GM18907 (cell line): Measurements from ENCODE around the gene SLC2A4RG.

ENCODE experiments used
- ATAC-seq: cut with Tn5 transposase; IDR thresholded peaks from one replicate; pipeline ENCODE4 v1.9.1; 2021; ENCODE audit warnings: mild to moderate bottlenecking, moderate library complexity; ENCODE audit not compliant: unreplicated experiment

SLC2A4RG gene, protein sequence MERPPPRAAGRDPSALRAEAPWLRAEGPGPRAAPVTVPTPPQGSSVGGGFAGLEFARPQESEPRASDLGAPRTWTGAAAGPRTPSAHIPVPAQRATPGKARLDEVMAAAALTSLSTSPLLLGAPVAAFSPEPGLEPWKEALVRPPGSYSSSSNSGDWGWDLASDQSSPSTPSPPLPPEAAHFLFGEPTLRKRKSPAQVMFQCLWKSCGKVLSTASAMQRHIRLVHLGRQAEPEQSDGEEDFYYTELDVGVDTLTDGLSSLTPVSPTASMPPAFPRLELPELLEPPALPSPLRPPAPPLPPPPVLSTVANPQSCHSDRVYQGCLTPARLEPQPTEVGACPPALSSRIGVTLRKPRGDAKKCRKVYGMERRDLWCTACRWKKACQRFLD

DNA sequence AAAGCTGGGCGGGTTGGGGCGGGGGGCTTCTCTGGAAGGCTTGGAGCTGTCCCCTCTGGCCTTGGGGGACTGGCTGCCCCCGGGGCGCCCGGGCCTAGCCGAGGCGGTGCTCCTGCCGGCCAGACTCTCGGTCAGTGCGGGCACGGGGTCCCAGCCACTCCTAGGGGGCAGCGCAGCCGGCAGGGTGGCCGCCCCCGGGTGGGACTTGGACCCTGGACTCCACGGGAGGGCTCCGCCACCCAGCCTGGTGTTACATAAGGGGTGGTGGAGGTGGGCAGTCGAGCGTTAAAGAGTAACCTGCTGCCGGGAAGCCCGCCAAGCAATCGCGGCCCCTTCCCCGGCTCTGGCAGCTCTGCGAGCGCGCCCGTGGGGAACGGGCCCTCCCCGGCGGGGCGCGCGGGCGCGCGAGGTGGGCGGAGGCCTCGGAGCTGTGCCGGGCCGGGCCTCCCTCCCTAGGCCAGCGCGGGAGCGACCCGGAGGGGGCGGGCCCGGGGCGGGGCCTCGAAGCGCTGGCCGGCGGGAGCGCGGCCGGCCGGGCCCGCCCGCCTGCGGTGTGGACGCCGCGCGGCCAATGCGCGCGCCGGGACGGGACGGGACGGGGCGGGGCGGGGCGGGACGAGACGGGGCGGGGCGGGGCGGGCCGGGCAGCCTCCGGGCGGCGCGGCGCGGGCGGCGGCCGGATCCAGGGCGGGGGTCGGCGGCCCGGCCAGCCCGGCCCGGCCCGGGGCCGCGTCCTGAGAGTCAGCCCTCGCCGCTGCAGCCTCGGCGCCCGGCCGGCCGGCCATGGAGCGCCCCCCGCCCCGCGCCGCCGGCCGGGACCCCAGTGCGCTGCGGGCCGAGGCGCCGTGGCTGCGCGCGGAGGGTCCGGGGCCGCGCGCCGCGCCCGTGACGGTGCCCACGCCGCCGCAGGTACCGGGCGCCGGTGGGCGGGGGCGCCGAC lies at the start of gene SLC2A4RG:
Gene SLC2A4RG (plus strand): TSS at position 647 of the 940 bp plus-strand sequence. CDS start 137 bp downstream, at position 784.
- no peak for ATAC-seq

DNA sequence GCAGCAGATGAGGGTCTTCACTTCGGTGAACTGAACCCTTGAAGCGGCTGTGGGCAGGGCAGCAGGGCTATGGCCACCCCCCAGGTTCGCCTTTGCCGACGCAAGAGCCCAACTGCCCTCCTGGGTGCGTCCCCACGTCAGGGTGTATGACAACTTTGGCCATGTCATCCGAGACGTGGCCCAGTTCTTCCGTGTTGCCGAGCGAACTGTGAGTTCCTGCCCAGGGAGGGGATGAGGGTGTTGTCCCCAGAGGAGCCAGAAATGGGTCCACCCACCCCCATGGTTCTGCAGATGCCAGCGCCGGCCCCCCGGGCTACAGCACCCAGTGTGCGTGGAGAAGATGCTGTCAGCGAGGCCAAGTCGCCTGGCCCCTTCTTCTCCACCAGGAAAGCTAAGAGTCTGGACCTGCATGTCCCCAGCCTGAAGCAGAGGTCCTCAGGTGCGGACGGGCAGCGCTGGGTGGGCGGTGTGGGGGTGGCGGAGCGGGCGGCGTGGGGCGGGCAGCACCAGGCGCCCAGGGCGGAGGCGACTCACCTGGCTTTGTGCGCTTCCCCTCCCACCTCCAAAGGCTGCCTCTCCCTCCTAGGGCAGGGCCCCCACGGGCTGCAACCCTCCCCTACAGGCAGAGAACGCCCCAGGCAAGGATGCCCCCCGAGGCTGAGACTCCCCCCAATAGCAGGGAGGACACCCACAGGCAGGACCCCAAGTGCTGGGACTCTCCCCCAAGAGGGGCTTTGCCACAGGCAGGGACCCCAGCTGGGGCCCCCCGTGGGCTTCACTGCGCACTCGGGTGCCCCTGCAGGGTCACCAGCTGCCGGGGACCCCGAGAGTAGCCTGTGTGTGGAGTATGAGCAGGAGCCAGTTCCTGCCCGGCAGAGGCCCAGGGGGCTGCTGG lies 49.3 kb upstream of the SLC2A4RG start:
- ATAC-seq: no peak

- no peak for ATAC-seq
Observed at GRCh38 chr20:63690898-63691710, 48.5 kb upstream of the SLC2A4RG start.

DNA sequence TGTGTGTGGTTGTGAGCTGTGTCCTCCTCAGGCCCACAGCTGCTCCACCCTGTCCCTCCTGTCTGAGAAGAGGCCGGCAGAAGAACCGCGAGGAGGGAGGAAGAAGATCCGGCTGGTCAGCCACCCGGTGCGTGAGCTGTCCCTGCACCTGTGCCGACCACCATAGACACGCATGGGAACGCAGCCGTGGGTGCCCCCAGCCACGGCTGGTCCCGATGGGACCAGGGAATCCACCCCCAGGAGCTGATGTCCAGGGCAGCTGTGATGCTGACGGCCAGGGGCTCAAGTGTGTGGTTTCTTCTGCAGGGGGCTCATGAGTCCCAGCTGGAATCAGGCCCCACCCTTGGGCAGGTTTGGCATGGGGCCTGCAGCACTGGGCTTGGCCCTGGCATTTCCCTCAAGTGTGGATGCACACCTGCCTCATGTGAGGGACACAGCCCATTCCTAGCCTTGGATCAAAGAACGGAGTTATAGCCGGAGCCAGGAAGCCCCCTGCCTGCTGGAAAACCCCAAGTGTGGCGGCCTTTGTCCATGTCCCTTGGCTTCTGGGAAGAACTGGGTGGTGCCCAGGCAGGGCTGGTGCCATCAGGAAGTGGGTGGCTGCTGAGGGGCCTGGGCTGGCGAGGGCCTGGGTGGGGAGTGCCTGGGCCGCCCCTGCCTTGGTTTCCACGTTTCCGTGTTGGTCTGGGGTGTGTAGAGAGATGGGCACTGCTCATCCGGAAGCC lies 47.7 kb upstream of the SLC2A4RG start:
- ATAC-seq: no peak

DNA sequence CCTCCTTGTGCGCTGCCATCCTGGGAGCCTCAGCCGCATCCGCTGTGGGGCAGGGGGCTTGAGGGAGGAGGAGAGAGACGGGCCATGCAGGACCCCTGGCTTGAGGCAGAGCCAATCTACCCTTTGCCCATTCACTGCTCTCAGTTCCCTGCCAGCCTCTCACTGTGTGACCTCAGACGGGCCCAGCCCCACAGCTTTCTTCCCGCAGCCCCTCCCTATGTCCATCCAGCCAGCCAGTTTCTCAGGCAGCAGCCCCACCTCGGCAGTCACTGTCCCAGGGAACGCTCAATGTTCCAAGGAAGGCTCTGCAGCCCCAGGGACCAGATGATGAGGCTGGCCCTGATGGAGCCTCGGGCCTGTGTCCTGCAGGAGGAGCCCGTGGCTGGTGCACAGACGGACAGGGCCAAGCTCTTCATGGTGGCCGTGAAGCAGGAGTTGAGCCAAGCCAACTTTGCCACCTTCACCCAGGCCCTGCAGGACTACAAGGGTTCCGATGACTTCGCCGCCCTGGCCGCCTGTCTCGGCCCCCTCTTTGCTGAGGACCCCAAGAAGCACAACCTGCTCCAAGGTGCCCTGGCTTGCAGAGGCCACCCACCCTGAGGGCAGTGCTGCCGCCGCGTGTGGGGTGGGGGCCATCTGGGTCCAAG lies 47.0 kb upstream of the SLC2A4RG start:
- no peak for ATAC-seq

GRCh38 chr20:63693083-63693732 lies 46.4 kb upstream of the SLC2A4RG start:
- ATAC-seq: no peak

- ATAC-seq: no peak
Observed at GRCh38 chr20:63693733-63694583, 45.6 kb upstream of the SLC2A4RG start.

DNA sequence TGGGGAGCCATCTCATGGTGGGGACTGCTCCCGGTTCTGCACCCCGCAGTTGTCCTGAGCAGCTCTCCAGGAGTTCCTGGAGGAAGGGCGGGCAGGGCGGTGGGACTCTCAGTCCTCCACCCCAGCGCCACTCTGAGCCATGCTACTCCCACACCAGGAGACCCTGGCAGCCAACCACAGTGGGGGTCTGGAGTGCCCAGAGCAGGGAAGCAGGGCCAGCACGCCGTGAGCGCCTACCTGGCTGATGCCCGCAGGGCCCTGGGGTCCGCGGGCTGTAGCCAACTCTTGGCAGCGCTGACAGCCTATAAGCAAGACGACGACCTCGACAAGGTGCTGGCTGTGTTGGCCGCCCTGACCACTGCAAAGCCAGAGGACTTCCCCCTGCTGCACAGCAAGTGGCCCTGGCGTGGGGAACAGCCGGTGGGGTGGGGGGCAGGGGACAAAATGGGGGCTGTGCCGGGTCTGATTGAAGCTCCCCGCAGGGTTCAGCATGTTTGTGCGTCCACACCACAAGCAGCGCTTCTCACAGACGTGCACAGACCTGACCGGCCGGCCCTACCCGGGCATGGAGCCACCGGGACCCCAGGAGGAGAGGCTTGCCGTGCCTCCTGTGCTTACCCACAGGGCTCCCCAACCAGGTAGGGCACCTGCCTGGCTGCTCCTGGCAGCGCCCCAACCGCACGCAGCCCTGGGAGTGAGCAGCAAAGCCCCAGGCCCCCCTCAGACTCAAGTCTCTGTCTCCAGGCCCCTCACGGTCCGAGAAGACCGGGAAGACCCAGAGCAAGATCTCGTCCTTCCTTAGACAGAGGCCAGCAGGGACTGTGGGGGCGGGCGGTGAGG lies 44.8 kb upstream of the SLC2A4RG start:
- no peak for ATAC-seq

- no peak for ATAC-seq
Observed at GRCh38 chr20:63695424-63696305, 43.9 kb upstream of the SLC2A4RG start.

DNA sequence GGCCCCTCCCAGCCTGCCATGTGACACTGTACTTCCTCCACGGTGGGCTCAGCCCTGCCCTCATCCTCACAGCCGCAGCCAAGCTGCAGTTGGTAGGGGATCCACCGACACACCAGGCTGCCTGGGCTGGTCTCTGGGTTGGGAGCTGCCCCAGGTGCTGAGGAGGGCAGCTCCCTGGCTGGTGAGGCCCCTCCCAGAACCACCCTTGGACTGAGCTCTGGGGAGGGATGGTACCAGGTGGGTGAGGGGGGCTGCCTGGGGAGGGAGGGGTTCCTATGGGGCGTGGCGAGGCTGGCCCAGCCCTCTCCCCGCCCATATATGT lies 43.3 kb upstream of the SLC2A4RG start:
- no peak for ATAC-seq

DNA sequence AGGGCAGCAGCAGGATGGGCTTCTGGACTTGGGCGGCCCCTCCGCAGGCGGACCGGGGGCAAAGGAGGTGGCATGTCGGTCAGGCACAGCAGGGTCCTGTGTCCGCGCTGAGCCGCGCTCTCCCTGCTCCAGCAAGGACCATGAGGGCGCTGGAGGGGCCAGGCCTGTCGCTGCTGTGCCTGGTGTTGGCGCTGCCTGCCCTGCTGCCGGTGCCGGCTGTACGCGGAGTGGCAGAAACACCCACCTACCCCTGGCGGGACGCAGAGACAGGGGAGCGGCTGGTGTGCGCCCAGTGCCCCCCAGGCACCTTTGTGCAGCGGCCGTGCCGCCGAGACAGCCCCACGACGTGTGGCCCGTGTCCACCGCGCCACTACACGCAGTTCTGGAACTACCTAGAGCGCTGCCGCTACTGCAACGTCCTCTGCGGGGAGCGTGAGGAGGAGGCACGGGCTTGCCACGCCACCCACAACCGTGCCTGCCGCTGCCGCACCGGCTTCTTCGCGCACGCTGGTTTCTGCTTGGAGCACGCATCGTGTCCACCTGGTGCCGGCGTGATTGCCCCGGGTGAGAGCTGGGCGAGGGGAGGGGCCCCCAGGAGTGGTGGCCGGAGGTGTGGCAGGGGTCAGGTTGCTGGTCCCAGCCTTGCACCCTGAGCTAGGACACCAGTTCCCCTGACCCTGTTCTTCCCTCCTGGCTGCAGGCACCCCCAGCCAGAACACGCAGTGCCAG lies 42.8 kb upstream of the SLC2A4RG start, which contains the start of gene TNFRSF6B:
Gene TNFRSF6B (plus strand): TSS at position 25 of the 729 bp plus-strand sequence. CDS start 116 bp downstream, at position 141.
- no peak for ATAC-seq

- no peak for ATAC-seq
Observed at GRCh38 chr20:63697357-63697867, 42.2 kb upstream of the SLC2A4RG start.

GRCh38 chr20:63697868-63698545 lies 41.6 kb upstream of the SLC2A4RG start:
- ATAC-seq: no peak
